ENCODE data around the gene SGO2. TPM values are rescaled to one million over a fixed set of nuclear protein-coding genes. Genes with fewer than 3 reads are reported as not detected.

The SGO2 gene
- total RNA-seq, 4 donors from 2014 or later: 2.2 to 10.7 (median 5.6) TPM

GRCh38 chr2:200492656-200493055, 33.4 kb upstream of the SGO2 start:
- no peak for DNase-seq
- Histone ChIP-seq H3K36me3 (peaks cover 0 to 89% (median 19%) of the 10 kb centered on the region in 3 donors), H3K4me1 (no peaks in the 10 kb centered on the region), H3K9me3 (no peaks in the 10 kb centered on the region), H3K27me3 (no peaks in the 10 kb centered on the region), H3K27ac (no peak overlapping the region), H3K4me3 (no peak overlapping the region)
- TF ChIP-seq POLR2A (IDR thresholded peaks at IDR 0.05) (no peak), CTCF (IDR thresholded peaks at IDR 0.05) (no peak)
- intact Hi-C loops (cut with DNase I): no loop called here

GRCh38 chr2:200494048-200494447, 32.0 kb upstream of the SGO2 start:
- H3K4me1 ChIP-seq: no peaks in the 10 kb centered on the region
- no peak for DNase-seq
- TF ChIP-seq CTCF (IDR thresholded peaks at IDR 0.05) (no peak), POLR2A (IDR thresholded peaks at IDR 0.05) (no peak)
- no peak overlapping the region for H3K27ac ChIP-seq
- no peak overlapping the region for H3K4me3 ChIP-seq
- 62 to 91% methylated on average over 2 of the region's 2 CpGs for WGBS, 2 donors
- intact Hi-C loops (cut with DNase I): no loop called here
- no peaks in the 10 kb centered on the region for H3K9me3 ChIP-seq
- H3K27me3 ChIP-seq: no peaks in the 10 kb centered on the region
- H3K36me3 ChIP-seq: peaks cover 0 to 99% (median 19%) of the 10 kb centered on the region in 3 donors

GRCh38 chr2:200496696-200497095, 29.3 kb upstream of the SGO2 start:
- H3K9me3 ChIP-seq: no peaks in the 10 kb centered on the region
- 88 to 100% methylated on average over 1 of the region's 1 CpG for WGBS, 2 donors
- no peaks in the 10 kb centered on the region for H3K4me1 ChIP-seq
- H3K27ac ChIP-seq: no peak overlapping the region
- no peaks in the 10 kb centered on the region for H3K27me3 ChIP-seq
- no peak for TF ChIP-seq POLR2A (IDR thresholded peaks at IDR 0.05)
- no peak for DNase-seq
- peaks cover 0 to 75% (median 10%) of the 10 kb centered on the region in 3 donors for H3K36me3 ChIP-seq
- intact Hi-C loops (cut with DNase I): no loop called here
- H3K4me3 ChIP-seq: no peak overlapping the region

GRCh38 chr2:200498402-200499162, 27.4 kb upstream of the SGO2 start:
- intact Hi-C loops (cut with DNase I): no loop called here
- no peak for DNase-seq
- H3K27ac ChIP-seq: no peak overlapping the region
- no peaks in the 10 kb centered on the region for H3K4me1 ChIP-seq
- 82 to 87% methylated on average over 2 of the region's 2 CpGs for WGBS, 2 donors
- peaks cover 0 to 73% (median under 1%) of the 10 kb centered on the region in 3 donors for H3K36me3 ChIP-seq
- no peaks in the 10 kb centered on the region for H3K27me3 ChIP-seq
- no peaks in the 10 kb centered on the region for H3K9me3 ChIP-seq
- H3K4me3 ChIP-seq: no peak overlapping the region
- TF ChIP-seq POLR2A (IDR thresholded peaks at IDR 0.05): no peak
- TF ChIP-seq CTCF (IDR thresholded peaks at IDR 0.05): no peak

GRCh38 chr2:200502196-200502595, 23.8 kb upstream of the SGO2 start:
- no peaks in the 10 kb centered on the region for H3K9me3 ChIP-seq
- no peak for TF ChIP-seq POLR2A (IDR thresholded peaks at IDR 0.05)
- TF ChIP-seq CTCF (IDR thresholded peaks at IDR 0.05): no peak
- H3K27ac ChIP-seq: no peak overlapping the region
- 93 to 96% methylated on average over 4 to 5 of the region's 5 CpGs for WGBS, 2 donors
- peaks cover 0 to 66% (median 0%) of the 10 kb centered on the region in 3 donors for H3K36me3 ChIP-seq
- H3K4me3 ChIP-seq: no peak overlapping the region
- intact Hi-C loops (cut with DNase I): no loop called here
- no peak for DNase-seq
- H3K4me1 ChIP-seq: no peaks in the 10 kb centered on the region
- H3K27me3 ChIP-seq: no peaks in the 10 kb centered on the region
